ENCODE data around the gene CES2.

DNA sequence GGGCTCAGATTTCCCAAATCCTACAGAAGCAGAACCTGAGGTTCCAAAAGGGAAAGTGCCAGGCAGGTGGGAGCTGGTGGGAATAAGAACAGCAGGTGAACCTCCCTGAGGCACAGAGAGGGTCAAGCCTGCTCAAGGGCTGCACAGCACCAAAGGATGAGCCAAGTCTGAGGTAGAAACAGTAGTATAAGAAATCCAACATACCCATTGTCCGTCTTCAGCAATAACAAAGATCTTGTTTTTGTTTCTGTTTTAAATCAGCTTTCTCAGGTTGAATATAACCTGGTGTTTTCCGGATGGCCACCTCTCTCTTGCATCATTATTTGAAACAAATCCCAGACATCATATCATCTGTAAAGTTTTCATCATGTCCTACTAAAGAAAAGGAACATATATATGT is 15.1 kb downstream of the CES2 start:
- TF ChIP-seq POLR2A (IDR thresholded peaks at IDR 0.05; ENCODE audit: low read length) (no peak), GATA1 (IDR thresholded peaks at IDR 0.05; ENCODE audit: low read depth, low read length) (no peak)

Data from erythroblast (primary cell).